HTERT RPE-1 (cell line): ENCODE results near the gene ROBO1.
"Not testable (repeated sequence)": the region's sequence is repeated elsewhere in the genome, so short reads cannot be mapped to it uniquely, and the experiment has no call there.

Experiments used
- in situ Hi-C: fragments of 300-500 bp; cut with MboI; formaldehyde crosslinking; loops from 4 replicates; pipeline ENCODE4 v1.14.3; 2020; ENCODE audit warnings: low sequenced_read_pairs

The ROBO1 gene

DNA sequence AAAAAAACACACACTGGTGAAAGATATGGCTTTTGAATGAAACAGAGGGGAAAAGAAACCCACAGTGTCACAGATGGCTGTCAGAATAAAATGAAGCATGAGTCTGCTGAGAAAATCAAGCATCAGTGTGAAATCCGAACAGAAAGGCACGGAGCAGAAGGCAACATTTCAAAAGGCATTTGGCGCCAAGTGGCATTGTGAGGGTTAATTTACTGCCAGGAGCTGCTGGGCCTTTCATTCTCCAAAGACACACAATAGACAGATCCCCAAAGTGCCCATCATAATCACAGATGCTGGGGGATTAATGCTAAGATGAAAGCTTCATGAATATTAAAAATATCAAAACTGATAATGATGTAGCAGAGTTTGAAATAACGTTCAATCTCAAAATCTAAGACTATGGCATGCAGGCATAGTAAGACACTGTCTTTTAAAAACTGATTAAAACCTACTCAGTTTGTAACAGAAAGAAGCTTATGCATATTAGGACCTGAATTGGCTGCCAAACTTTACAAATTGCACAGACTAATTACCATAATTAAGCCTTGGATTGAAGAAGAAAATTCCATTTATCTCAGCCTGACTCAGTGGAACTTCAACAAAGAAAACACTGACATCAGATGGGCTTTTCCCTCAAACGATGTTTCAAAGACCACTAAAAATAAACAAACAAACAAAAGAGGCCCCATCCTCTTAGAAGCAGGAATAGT, 589.2 kb downstream of the ROBO1 start:
- in situ Hi-C loops, result no loop called here

DNA sequence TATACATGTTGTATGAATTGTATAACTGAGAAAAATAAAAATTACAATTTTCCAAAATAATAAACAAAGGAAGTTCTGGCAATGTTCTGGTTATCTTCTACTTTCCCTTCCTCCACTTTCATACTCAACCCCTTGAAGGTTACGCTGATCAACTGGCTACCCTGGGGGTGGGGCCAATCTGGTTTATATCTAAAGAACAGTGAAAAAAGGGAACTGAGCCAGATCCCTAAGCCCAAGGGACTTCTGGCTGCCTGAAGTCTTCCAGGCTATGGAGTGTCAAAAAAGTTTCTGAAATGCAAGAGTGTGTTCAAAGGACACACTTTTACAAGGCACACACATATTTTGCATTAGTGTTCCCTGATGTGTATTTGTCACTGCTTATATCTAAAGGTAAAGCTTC, 591.9 kb downstream of the ROBO1 start:
- in situ Hi-C loops, result no loop called here

DNA sequence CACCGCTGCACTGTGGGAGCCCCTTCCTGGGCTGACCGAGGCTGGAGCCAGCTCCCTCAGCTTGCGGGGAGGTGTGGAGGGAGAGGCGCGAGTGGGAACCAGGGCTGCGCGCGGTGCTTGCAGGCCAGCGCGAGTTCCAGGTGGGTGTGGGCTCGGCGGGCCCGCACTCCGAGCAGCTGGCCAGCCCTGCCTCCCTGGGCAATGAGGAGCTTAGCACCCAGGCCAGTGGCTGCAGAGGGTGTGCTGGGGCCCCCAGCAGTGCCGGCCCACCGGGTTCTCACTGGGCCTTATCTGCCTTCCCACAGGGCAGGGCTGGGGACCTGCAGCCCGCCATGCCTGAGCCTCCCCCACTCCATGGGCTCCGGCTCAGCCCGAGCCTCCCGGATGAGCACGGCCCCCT, 594.5 kb downstream of the ROBO1 start:
- in situ Hi-C loops, result not testable (repeated sequence)

DNA sequence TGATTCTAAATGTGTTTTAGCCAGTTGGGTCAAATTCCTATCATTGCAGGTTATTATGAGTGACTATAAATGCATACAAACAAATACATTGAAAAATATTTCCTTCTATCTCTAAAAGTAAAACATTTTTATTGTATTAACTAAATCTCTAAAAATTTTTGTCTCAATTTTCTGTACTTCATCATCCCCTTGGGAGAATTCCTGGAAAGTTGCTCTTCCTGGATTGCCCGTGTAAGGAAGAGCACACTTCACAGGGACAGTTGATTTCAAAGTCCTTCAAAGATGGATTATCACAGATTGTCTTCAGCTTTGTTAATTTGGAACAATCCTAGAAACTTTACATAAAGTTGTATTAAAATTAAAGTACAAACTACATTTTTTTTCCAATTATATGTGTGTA, 595.6 kb downstream of the ROBO1 start:
- in situ Hi-C loops, result no loop called here

DNA sequence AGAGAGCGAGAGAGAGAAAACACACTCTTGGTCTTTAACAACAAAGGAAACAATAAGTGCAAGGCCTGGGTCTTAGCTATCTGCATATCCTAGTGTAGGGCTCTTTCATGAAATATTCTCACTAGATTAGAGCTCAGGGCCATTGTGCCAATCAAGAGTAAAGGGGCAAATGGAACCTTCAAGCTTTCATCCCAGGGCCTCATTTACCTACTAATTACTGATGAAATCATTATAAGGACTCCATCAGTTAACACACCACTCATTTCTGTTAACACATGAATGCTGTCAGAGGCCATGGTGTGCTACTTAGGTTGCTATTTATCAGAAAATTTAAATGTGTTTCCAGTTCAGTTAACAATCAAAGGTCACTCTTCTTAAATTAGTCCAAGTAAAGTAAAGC, 597.8 kb downstream of the ROBO1 start:
- in situ Hi-C loops, result no loop called here

DNA sequence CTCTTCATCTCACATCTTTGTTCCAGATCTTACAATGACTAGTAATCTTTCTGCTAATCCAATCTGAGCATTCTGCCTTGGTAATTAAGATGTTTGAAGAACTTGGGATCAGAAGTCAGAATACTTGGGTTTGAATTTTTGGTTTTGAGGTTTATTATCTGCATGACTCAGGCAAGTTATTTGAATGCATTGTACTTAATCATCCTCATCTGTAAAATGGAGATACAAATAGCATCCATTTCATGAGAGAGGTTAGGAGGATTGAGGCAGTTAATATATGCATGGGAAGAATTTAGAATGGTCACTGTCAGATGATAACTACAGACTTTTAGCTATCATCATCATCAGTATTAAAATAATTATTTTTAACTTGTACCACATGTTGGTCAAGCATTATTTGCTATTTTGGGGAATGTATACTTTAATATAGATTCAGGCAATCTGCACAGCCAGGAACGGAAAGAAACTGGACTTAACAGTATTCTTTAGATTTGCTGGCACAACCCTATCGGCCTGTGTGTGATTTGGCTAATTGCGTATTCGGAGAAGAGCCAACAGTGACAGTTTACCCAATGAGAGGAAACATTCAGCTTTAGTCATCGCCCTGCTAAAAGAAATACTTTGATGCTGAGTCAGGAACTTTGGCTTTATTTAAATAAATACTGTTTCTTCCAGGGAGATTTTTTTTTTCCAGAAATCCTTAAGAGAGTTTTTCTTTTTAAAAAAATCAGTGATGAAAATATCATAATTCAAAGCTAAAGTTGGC, 600.0 kb downstream of the ROBO1 start:
- in situ Hi-C loops, result no loop called here

DNA sequence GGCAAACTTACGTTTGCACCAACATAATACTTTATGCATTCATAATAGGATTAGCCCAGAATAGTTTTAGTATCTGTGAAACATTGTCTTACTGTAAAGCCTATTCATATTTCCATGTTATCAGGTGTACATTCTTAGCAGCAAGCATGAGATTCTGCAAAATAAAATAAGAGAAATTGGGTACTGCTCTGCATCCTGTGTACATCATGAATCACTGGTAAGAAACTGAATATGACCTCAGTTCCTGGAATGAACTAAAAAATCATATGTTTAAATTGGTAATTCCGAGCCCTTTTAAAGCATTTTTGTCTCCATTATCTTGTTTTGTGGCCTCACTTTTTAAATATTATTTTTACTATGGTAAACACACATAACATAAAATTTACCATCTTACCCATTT, 605.1 kb downstream of the ROBO1 start:
- in situ Hi-C loops, result no loop called here

DNA sequence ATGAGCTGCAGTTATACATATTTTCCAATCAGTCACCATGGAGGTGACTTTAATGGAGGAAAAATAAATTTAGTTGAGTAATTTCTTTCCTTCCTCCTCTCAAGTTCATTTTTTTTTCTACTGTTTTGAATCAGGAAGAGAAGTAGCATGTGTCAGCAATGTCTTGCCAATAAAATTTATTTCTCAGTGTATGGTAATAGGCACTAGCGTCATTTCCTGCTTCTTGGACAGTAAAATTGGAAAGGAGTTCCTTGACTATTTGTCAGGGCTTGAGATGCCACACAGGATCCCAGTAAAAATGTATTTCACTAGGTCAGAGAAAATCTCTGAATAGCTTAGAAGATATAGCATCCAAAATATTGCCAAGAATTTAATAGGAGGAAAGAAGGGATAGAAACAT, 605.9 kb downstream of the ROBO1 start:
- in situ Hi-C loops, result no loop called here

DNA sequence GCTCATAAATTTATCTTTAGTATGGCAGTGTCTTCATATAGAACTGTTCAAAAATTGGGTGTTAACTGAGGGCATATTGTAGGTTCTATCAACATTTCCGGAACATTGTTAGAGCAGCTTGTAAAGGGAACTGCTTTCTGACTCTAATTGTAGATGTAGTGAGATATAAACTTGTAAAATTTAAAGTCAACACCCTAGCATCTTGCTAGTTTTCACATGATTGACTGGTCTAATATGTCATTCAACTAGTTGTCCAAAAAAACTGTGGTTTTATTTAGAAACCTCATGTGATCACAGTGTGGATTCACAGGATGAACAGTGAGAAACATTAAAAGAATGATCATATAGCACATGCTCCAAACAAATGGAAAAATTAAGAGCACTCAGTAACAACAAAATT, 607.4 kb downstream of the ROBO1 start:
- in situ Hi-C loops, result no loop called here

DNA sequence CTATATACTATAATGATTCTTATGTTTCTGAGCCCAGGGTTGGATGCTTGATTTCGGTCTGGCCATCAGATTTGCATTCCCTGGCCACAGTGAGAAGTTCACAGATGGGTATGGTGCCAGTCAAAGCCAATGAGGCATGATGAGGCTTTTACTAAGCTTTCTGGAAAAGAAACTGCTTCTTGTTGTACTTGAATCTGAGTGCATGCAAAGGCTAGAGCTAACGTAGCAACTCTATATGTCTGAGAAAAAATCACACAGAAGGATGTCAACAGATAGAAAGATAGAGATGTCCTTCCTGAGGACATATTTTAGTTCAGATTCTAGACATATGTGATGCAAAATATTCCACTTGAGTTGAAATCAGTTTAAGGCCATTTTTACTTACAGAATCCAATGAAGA, 608.1 kb downstream of the ROBO1 start:
- in situ Hi-C loops, result no loop called here

DNA sequence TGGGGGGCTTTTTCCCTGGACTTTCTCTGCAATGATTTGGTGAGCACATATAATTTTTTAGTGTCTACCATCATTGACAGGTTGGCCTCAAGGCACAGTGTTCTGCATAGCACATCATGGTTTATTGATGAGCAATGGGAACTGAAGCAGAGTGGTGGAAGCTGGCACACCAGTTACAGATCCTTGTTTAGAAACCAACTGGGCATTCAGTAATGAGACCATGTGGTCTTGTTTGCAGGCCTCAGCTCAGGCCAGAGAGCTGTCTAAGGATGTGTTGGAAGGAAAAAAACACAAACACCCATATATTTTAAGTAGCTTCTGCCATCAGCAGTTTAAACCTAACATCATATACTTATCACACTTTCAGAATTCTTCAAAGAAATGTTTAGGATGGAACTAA, 610.6 kb downstream of the ROBO1 start:
- in situ Hi-C loops, result no loop called here

DNA sequence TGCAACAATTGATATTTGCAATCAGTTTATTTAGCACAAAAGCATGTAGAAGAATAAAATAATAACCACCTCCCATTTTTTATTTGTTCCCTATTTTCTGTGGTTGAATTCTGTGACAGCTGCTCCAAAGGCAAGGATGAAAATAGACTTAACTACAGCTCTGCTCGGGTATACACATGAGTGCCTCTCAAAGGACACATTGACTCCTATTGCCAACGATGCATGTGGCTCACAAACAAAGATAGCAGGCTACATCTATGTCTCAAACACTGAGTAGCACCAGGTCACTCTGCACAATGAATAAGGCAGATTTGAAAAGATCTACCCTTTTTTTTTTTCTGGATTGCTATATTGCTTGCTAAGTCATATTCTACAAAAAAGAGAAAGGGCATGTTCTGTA, 612.9 kb downstream of the ROBO1 start:
- in situ Hi-C loops, result no loop called here

DNA sequence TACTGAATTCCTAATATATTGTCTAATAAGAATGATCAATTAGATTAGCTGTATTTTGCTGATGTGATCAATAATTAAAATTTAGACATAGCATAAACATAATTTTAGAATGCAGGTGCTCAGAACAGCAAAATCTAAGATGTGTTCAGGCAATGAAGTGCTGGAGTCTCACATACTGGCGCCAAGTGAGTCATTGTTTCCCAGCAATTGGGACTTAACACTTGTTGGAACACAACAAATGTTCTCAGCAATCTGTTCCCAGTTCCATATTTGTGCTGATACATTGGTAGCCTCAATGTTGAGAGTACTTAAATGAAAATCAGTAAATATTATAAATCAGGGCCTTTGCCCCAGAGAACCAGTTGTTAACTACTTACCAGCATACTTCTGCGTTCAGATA, 619.0 kb downstream of the ROBO1 start:
- in situ Hi-C loops, result no loop called here

DNA sequence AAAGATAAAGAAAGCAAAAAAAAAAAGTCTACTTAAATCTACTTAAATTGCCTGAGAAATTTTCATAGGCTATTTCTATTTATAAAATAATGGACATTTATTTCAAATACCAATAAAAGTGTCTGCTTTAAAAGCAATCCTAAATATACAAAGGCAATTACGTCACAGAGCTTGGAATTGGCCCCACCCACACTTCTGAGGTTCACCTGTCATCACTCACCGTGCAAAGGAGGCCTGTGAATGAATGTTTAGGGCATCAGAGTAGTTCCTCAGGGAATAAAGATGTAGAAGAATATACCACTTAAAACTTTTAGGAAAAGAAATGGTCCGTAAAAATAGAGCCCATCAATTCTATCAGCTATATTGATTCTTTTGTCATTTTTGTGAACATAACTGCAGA, 621.8 kb downstream of the ROBO1 start:
- in situ Hi-C loops, result no loop called here

DNA sequence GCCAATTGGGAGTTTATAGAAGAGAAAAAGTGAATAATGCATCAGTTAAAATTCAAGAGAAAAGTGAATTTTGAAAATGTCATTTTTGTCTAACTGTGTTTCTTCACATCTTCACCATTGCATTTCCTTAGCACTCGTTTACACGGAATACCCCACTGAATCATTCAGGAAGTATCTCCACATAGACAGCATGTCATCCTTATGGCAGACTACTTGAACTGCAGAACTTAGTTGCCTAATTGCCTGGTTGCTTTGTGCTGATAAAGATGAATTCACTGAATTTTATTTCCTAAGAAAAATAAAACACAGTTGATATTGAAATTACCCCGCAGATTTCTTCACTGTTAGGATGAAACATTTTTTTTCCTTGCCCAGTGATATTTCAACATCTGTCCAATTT, 627.1 kb downstream of the ROBO1 start:
- in situ Hi-C loops, result no loop called here

DNA sequence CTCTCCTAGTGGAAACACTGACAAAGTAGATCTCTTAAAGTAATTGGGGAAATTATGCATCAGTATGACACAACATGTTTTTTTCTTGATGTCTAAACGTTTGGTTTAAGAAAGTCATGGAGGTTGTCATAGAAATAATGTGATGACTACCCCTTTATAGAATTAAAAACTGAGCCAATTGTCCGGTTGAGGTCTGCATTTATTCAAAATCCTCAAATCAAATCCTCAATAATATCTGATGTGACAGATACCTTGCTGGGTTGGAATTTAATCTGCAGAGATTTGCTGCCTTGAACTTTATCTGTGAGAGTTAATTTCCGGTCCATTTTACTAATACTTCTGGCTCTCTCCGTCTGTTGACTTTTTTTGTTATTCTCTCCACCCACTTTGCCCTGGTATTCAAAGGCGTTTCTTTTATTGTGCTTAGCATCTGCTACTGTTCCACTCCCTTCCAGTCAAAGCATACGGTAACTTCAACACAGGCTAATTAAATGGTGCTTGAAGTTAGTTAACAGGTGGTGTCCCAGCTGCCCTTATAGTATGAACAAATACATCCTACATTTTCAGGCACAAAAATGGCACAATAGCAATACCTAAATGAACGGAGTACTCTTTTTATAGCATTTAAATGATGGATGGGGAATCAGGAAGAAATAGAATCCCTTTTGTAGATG, 628.3 kb downstream of the ROBO1 start:
- in situ Hi-C loops, result no loop called here

DNA sequence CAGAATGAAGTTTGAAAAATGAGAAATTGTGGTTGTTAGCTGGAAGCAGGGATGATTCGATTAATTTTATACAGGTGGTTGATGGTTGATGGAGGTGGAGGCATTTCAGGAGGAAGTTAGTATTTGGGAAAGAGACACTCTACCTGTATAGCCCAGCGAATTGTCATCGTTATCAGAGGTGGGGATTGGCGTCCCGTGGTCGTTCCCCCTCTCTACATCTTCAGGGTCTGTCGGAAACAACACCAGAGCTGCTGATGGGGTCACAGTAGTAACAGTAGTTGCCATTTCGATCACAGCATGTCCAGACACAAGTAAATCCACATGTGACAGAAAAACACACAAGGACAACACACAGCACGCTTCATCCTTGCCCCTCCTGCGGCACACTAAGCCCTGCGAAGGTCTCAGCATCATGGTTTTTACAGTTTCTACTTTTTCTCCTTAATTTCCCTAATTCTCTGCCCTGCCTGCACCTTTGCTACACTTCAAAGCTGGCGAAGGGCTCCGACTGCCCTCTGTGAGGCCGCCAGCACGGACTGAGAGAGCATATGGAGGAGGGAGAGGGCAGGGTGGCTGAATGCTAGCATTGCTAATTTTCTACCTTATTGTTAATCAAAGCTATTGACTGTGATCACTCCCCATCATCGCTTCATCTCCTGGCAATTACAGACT, 642.3 kb downstream of the ROBO1 start:
- in situ Hi-C loops, result no loop called here

DNA sequence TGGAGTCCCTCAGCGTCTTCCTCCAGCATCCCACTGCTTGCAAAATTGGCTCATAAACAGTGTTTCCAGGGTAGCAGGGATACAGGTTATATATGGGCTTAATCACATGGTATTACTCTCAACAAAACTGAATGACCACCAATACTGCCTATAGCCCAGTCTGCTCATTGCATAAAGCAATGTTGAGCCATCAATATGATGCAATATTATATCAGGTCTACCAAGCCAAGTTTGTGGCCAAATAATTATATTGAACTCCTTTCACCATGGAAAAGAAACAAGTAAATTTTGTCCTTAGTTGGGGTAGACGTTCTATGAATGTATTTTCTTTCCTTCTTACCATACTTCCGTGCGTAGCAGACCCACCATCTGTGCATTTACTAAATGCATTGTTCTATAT, 652.3 kb downstream of the ROBO1 start:
- in situ Hi-C loops, result no loop called here

DNA sequence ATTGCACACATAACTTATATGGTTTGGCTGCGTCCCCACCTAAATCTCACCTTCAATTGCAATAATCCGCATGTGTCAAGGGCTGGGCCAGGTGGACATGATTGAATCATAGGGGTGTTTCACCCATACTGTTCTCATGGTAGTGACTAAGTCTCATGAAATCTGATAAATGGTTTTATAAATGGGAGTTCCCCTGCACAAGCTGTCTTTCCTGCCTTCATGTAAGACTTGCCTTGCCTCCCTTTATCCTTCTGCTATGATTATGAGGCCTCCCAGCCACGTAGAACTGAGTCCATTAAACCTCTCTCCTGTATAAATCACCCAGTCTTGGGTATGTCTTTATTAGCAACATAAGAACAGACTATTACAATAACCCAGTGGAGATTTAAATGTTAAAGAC, 653.9 kb downstream of the ROBO1 start:
- in situ Hi-C loops, result no loop called here

DNA sequence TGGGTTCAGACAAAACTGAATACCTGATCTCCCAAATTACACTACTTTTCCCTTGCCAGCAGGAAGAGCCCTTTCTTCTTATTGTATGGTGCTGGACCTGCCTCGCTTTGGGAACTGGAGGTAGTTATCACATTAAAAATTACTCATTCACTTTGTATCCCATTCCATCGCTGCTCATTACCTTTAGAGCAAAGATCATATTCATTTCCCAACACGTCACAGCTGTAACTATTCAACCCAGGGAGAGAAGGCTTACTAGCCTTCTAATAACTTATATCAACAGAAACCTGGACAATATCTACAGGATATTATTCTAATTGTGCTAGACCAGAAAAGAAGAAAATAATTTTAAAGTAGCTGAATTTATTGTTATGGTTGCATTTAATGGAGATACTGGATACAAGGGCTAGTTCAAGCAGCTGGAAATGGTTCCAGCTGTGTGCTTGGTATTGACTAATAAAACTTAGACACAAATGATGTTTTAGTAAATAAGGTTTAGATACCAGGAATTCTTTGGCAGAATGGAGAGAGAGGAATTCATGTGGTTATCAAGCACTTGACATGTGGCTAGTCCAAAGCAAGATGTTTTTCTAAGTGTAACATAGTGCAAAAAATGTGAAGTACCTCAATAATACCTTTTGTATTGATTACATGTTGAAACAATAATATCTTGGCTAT, 656.3 kb downstream of the ROBO1 start:
- in situ Hi-C loops, result no loop called here

DNA sequence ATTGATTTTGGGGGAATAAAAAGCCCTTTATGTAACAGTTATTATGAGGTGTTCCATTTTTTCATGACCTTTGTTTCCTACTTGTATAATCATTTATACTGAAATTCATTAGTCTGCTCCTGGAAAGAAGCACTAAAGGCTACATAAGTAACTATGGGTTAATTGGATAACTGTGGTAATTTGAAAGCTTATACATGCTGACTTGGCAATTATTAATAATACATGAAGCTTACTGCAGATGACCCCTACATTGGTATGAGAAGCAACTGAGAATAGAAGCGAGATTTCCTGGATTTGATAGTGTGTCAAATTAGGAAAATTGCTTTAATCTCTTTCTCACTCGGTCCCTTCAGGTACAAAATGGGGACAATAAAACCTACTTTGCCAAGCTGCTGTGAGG, 658.0 kb downstream of the ROBO1 start:
- in situ Hi-C loops, result no loop called here
